Measurements from ENCODE around the gene TBC1D4. TPM values are rescaled to one million over a fixed set of nuclear protein-coding genes. Genes with fewer than 3 reads are reported as not detected.

The TBC1D4 gene
- total and polyA plus RNA-seq, 10 of the 15 experiments (the other 5 are each of a cell fraction or from before 2014, with no cell fraction given) = 11.0 to 38.6 (median 25.5) TPM

DNA sequence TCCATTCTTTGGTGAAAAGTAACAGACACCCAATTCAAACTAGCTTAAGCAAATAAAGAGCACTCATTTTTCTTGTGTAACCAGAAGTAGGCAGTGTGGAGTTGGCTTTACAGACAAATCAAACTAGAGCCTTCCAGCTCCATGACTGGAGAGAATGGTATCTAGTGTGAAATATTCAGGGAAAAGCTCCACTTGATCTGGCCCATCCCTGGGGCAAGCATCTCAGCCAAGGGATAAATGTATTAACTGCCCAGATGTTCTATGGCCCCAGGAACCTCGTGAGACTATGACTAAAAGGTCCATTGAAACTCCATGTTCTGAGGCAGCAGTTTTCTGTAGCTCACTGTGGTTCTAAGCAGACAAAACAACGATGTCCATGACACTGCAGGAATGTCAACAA is 49.9 kb downstream of the TBC1D4 start:
- SMC1A ChIA-PET (ENCODE audit: uncharacterized antibody, unreplicated experiment) = interaction anchor here (1.2 to 3.3 kb wide), 7 partner anchors 8 to 60 kb away, joined by 3 to 18 read pairs (median 5); no protein-coding TSS in a partner anchor
- Histone ChIP-seq H2AFZ (ENCODE audit: control insufficient read depth, low read depth, low read length) (no peak overlapping the region), H3K36me3 (ENCODE audit: control insufficient read depth in 2 of 2, insufficient read depth in 2 of 2, low read length in 1 of 2) (no peaks in the 10 kb centered on the region), H3K4me2 (ENCODE audit: control insufficient read depth, insufficient read depth) (no peak overlapping the region), H4K20me1 (ENCODE audit: control insufficient read depth, insufficient read depth) (no peaks in the 10 kb centered on the region), H3K27me3 (replicated peaks in 1 of 2; ENCODE audit: control insufficient read depth in 2 of 2, insufficient read depth in 2 of 2, low read length in 1 of 2) (no peaks in the 10 kb centered on the region), H3K27ac (ENCODE audit: control insufficient read depth, insufficient read depth) (no peak overlapping the region), H3K79me2 (ENCODE audit: control insufficient read depth, insufficient read depth, low read length) (peaks cover 6% of the 10 kb centered on the region), H3K4me1 (ENCODE audit: control insufficient read depth, insufficient read depth, low read length) (no peaks in the 10 kb centered on the region), H3K9ac (ENCODE audit: control insufficient read depth, insufficient read depth, low read length) (no peak overlapping the region), H3K9me3 (replicated peaks; ENCODE audit: control insufficient read depth, insufficient read depth, low read length) (peaks cover 5% of the 10 kb centered on the region), H3K4me3 (no peak overlapping the region)
- DNase-seq (ENCODE audit: low read depth, low spot score) (no peak), FAIRE-seq (peak; percentile 13), ATAC-seq (peak; percentile 40; the same call in 2 of the 3 replicates)
- RAD21 ChIA-PET (ENCODE audit: unreplicated experiment) = interaction anchor here (1.7 kb wide), 1 partner anchor 51 kb away, joined by 7 read pairs; the partner anchor contains the start of gene TBC1D4
- in situ Hi-C loops (cut with MboI) = no loop called here
- intact Hi-C loops (cut with micrococcal nuclease; ENCODE audit: unreplicated experiment) = no loop called here
- POLR2A ChIA-PET = interaction anchor here (1.6 kb wide), 1 partner anchor 37 kb away, joined by 5 read pairs; no protein-coding TSS in a partner anchor
- 0% methylated on average over 2 of the region's 2 CpGs for WGBS (ENCODE audit: insufficient coverage, insufficient replicate concordance, low lambda C conversion rate, missing lambda C conversion rate)
- CTCF ChIA-PET = interaction anchor here (1.0 to 3.3 kb wide), 9 partner anchors 11 to 171 kb away, joined by 3 to 17 read pairs (median 6); partner anchors contain the start of genes TBC1D4 and UCHL3
- BruUV-seq (replicated peaks) = no TSS peak
- TF ChIP-seq PML (IDR thresholded peaks at IDR 0.05; ENCODE audit: low read length) (0 out of 2 replicates have a peak, but pooled peaks have one; percentile 17), RAD21 (IDR thresholded peaks at IDR 0.05; ENCODE audit: insufficient read depth, low read depth, low read length) (peak; percentile 50; the same call in 1 of the 2 replicates), NFYB (IDR thresholded peaks at IDR 0.05; ENCODE audit: insufficient read depth, low read depth, low read length) (no peak)
- TF ChIP-seq, protein P1, sequence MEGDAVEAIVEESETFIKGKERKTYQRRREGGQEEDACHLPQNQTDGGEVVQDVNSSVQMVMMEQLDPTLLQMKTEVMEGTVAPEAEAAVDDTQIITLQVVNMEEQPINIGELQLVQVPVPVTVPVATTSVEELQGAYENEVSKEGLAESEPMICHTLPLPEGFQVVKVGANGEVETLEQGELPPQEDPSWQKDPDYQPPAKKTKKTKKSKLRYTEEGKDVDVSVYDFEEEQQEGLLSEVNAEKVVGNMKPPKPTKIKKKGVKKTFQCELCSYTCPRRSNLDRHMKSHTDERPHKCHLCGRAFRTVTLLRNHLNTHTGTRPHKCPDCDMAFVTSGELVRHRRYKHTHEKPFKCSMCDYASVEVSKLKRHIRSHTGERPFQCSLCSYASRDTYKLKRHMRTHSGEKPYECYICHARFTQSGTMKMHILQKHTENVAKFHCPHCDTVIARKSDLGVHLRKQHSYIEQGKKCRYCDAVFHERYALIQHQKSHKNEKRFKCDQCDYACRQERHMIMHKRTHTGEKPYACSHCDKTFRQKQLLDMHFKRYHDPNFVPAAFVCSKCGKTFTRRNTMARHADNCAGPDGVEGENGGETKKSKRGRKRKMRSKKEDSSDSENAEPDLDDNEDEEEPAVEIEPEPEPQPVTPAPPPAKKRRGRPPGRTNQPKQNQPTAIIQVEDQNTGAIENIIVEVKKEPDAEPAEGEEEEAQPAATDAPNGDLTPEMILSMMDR (IDR thresholded peaks at IDR 0.05 in 2 of 3, conservative IDR thresholded peaks at IDR 0.05 in 1 of 3; ENCODE audit: control insufficient read depth in 2 of 3, extremely low read depth in 1 of 3, insufficient read depth in 1 of 3, low read depth in 3 of 3, low read length in 3 of 3) = peak in 1 of 3 experiments; percentile 27; a peak in 1 of 6 replicates

All from GM12878 (cell line).